GM20000 (cell line): ENCODE data around the gene COX17.
A peak's percentile ranks its signal among the peaks of the same experiment; 100 is the strongest.

ENCODE experiments used
- DNase-seq: peaks from one replicate; pipeline ENCODE4 v3.0.0; 2012; ENCODE audit warnings: low spot score
- TF ChIP-seq, protein P1 (sequence below): IDR thresholded peaks from 2 replicates; pipeline ENCODE4 v1.5.1; 2012; ENCODE audit warnings: mild to moderate bottlenecking, control low read depth; ENCODE audit errors: extremely low read depth, missing control alignments

The COX17 gene

DNA sequence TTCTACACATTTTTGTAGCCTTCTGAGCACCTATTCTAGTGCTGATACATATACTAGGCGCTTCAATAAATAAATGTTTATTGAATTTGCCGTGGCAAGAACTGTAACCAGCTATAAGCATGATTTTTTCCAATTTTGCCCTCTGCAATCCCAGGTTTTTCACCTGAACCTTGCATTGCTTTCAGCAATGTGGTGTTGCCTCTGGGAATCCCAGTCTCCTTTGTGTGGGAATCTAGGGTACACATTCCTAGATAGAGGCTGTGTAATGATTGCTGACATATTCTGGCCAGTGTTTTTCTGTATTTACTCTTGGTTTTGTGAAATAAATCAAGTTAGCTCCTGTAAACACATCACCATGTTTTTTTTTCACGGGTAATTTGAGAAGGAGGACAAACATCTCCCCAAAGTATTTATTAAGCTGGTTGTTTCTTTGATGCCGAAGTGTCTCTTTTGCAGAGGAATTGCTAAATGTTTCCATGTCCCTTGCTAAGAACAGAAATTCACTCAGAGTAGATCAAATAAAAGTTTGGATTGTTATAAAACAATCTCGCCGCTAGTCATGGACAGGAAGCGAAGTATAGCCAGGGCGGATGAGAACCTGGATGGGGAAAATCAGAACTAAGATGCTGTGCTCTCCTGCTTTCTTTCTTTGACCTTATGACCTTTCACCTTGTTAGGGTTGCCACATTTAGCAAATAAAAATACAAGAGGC lies 26.8 kb upstream of the COX17 start:
- TF ChIP-seq, protein P1, sequence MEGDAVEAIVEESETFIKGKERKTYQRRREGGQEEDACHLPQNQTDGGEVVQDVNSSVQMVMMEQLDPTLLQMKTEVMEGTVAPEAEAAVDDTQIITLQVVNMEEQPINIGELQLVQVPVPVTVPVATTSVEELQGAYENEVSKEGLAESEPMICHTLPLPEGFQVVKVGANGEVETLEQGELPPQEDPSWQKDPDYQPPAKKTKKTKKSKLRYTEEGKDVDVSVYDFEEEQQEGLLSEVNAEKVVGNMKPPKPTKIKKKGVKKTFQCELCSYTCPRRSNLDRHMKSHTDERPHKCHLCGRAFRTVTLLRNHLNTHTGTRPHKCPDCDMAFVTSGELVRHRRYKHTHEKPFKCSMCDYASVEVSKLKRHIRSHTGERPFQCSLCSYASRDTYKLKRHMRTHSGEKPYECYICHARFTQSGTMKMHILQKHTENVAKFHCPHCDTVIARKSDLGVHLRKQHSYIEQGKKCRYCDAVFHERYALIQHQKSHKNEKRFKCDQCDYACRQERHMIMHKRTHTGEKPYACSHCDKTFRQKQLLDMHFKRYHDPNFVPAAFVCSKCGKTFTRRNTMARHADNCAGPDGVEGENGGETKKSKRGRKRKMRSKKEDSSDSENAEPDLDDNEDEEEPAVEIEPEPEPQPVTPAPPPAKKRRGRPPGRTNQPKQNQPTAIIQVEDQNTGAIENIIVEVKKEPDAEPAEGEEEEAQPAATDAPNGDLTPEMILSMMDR = no peak

DNA sequence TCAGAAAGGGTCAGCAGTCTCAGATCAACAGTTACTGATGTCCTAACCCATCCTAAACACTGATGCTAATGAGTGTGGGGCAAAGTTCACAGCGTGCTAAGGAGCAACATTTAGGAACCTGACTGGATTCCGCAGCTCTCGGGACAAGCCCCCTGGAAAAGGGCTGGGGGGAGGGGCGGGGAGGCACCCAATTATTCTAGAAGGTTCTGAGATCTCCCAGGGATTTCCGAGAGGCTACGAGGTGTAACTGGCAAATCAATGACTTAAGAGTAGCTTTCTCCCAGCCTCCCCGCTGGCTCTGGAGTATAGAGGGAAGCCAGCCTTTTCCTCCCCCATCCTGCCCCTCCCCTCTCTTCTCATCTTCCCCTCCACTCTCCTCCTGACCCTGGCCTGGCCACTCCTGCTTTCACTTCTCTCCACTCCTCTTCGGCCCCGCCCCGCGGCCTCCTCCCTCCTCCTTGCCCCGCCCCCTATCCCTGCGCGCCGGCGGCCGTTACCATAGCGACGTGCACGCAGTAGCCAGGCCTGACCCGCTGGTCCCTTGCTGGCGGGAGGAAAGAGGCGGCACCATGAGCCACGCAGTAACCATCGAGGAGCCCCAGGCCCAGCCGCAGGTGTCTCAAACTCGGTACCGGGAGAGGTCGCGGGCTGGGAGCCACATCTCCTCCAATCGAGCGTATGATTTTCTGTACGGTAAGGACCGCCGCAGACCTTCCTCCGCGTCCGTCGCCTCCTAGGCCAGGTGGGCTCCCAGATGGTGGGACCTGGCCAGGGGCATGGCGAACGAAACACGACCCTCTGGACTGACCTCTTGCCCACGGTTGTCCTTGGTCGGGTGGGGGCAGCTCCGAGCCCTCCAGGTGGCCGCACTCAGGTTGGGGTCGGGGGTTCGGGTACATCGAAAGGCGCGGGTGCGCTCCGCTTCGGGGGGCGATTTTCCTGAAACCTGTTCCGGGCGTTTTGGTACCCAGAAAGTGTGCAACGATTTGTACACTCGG lies 25.6 kb upstream of the COX17 start, which contains the start of gene CFAP91:
TSS of gene CFAP91 (plus strand) at position 493 of the 998 bp plus-strand sequence. CDS start at position 570, 77 bp downstream.
- DNase-seq = peak; percentile 88

More for the DNA sequence above, 26.8 kb upstream of the COX17 start:
- no peak for DNase-seq

DNA sequence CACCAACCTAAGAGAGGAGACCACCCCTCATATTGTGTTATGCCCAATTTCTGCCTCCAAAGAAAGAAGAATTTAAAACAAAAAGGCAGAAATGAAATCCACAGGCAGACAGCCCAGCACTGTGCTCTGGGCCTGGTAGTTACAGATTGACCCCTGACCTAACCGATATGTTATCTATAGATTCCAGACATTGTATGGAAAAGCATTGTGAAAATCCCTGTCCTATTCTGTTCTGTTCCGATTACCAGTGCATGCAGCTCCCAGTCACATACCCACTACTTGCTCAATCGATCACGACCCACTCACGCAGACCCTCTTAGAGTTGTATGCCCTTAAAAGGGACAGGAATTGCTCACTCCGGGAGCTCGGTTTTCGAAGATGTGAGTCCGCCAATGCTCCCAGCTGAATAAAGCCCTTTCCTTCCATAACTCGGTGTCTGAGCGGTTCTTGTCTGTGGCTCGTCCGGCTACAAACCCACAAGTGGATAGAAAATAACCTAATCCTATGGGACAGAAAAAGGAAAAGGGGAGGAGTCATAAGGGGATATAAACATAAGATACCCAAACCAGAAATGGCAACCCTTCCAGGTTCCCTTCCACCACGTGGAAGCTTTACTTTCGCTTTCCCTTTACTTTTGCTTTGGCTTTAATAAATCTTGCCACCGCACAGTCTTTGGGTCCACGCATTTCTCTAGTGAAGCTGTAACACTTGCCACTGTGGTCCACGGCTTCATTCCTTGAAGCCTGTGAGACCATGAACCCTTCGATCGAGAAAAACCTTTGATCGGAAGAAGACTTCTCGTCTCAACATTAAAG lies 23.9 kb upstream of the COX17 start:
- no peak for DNase-seq
- TF ChIP-seq, protein P1 = no peak

More for the DNA sequence above, 25.6 kb upstream of the COX17 start, which contains the start of gene CFAP91:
- TF ChIP-seq, protein P1 = no peak

DNA sequence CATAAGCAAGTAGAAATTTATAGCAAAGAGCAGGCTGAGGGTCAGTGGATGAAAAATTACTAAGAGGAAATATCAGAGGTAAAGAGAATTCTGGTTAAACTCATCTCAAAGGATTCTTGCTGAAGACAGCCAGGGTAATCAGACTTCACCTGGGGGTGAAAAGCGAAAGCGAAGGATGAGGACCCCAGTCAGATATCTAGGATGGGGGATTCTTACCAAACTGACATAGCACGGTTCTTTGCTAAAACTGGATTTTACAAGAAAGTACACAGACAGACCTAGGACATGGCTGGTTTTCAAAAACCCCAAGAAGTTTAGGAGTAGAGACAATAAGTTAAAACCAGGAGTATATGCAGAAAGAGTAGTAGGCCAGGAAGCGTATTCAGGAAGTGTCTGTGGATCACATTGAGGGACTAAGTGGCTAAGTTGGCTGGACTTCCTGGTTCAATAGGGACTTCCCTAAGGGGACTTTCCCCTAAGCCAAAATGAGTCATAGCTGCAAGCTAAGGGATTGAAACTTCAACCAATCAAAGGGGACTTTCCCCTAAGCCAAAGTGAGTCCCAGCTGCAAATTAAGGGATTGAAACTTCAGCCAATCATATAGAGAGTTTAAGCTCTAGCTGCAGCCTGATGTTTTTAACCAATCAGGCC lies 23.2 kb upstream of the COX17 start:
- DNase-seq = peak; percentile 32
- TF ChIP-seq, protein P1 = no peak

DNA sequence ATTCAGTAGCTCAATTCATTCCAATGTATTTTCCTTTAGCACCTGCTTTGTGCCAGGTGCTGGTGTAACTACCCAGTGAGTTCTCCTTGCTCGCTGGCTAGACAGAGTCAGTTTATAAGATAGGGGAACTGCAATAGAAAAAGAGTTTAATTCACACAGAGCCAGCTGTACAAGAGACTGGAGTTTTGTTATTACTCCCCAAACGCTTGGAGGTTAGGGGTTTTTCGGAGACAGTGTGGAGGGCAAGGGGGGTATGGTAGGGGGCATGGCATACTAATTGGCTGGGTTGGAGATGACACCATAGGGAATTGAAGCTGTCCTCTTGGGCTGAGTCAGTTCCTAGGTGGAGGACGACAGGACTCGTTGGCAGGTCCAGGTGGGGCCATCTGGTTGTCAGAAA lies 20.2 kb upstream of the COX17 start:
- TF ChIP-seq, protein P1 = no peak
- DNase-seq = no peak

DNA sequence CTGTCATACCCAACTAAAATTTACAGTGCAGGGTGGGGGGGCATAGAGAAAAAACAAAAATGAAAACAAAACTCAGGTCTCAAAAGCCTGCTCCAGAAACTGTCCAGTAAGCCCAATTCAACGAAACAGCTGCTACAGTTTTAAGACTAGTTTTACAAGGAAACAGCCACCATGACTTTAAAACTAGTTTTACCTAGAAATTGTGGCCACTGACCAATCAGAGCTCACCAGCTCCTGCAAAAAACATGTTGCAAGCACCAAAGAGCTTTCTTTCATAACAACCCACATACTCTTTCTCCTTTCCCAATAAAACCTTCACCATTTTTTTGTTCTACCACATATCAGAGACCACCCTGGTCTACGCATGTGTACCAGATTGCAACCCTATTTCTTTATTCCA lies 18.3 kb upstream of the COX17 start:
- DNase-seq = no peak
- TF ChIP-seq, protein P1 = no peak
